ENCODE measurements around the gene ADGRL3. TPM values are rescaled to one million over a fixed set of nuclear protein-coding genes. Genes with fewer than 3 reads are reported as not detected.

Gene ADGRL3
- polyA plus RNA-seq, 1 experiment: 0.35 TPM

- no peak for DNase-seq (ENCODE audit: low read depth, low spot score)
- Histone ChIP-seq H3K9me3 (ENCODE audit: control insufficient read depth, insufficient read depth, low read length) (no peaks in the 10 kb centered on the region), H3K4me3 (ENCODE audit: low read depth, low read length) (no peak overlapping the region), H3K27ac (ENCODE audit: low read depth, low read length) (no peak overlapping the region), H3K27me3 (ENCODE audit: control insufficient read depth, insufficient read depth, low read length) (no peaks in the 10 kb centered on the region)
- ChIA-PET POLR2A (no interaction called here), CTCF (no interaction called here)
- no peak for TF ChIP-seq CTCF (IDR thresholded peaks at IDR 0.05; ENCODE audit: low read depth, low read length)
Measured at GRCh38 chr4:61734409-61734808, 534.3 kb downstream of the ADGRL3 start.

- Histone ChIP-seq H3K27me3 (ENCODE audit: control insufficient read depth, insufficient read depth, low read length) (no peaks in the 10 kb centered on the region), H3K4me3 (ENCODE audit: low read depth, low read length) (no peak overlapping the region), H3K9me3 (ENCODE audit: control insufficient read depth, insufficient read depth, low read length) (peaks cover 5% of the 10 kb centered on the region; the same call in 1 of the 2 replicates), H3K27ac (ENCODE audit: low read depth, low read length) (no peak overlapping the region)
- CTCF ChIA-PET: no interaction called here
- POLR2A ChIA-PET: no interaction called here
- no peak for TF ChIP-seq CTCF (IDR thresholded peaks at IDR 0.05; ENCODE audit: low read depth, low read length)
- DNase-seq (ENCODE audit: low read depth, low spot score): no peak
Measured at GRCh38 chr4:61739887-61740286, 539.8 kb downstream of the ADGRL3 start.

- CTCF ChIA-PET: no interaction called here
- Histone ChIP-seq H3K4me3 (ENCODE audit: low read depth, low read length) (no peak overlapping the region), H3K27ac (ENCODE audit: low read depth, low read length) (no peak overlapping the region), H3K9me3 (ENCODE audit: control insufficient read depth, insufficient read depth, low read length) (peaks cover 5% of the 10 kb centered on the region; the same call in 1 of the 2 replicates), H3K27me3 (ENCODE audit: control insufficient read depth, insufficient read depth, low read length) (no peaks in the 10 kb centered on the region)
- POLR2A ChIA-PET: no interaction called here
- TF ChIP-seq CTCF (IDR thresholded peaks at IDR 0.05; ENCODE audit: low read depth, low read length): no peak
- no peak for DNase-seq (ENCODE audit: low read depth, low spot score)
Measured at GRCh38 chr4:61740886-61741285, 540.8 kb downstream of the ADGRL3 start.

- Histone ChIP-seq H3K4me3 (ENCODE audit: low read depth, low read length) (no peak overlapping the region), H3K9me3 (ENCODE audit: control insufficient read depth, insufficient read depth, low read length) (peaks cover 5% of the 10 kb centered on the region; the same call in 1 of the 2 replicates), H3K27ac (ENCODE audit: low read depth, low read length) (no peak overlapping the region), H3K27me3 (ENCODE audit: control insufficient read depth, insufficient read depth, low read length) (no peaks in the 10 kb centered on the region)
- CTCF ChIA-PET: no interaction called here
- POLR2A ChIA-PET: no interaction called here
- TF ChIP-seq CTCF (IDR thresholded peaks at IDR 0.05; ENCODE audit: low read depth, low read length): peak; percentile 21
- no peak for DNase-seq (ENCODE audit: low read depth, low spot score)
Measured at GRCh38 chr4:61741327-61742096, 541.4 kb downstream of the ADGRL3 start.

GRCh38 chr4:61750810-61751209 is 550.7 kb downstream of the ADGRL3 start:
- CTCF ChIA-PET: no interaction called here

More at GRCh38 chr4:61750810-61751209, 550.7 kb downstream of the ADGRL3 start:
- Histone ChIP-seq H3K9me3 (ENCODE audit: control insufficient read depth, insufficient read depth, low read length) (no peaks in the 10 kb centered on the region), H3K4me3 (ENCODE audit: low read depth, low read length) (no peak overlapping the region), H3K27me3 (ENCODE audit: control insufficient read depth, insufficient read depth, low read length) (no peaks in the 10 kb centered on the region), H3K27ac (ENCODE audit: low read depth, low read length) (no peak overlapping the region)
- POLR2A ChIA-PET: no interaction called here
- no peak for DNase-seq (ENCODE audit: low read depth, low spot score)
- TF ChIP-seq CTCF (IDR thresholded peaks at IDR 0.05; ENCODE audit: low read depth, low read length): no peak
